ENCODE results near the gene TSPEAR. TPM values are rescaled to one million over a fixed set of nuclear protein-coding genes. Genes with fewer than 3 reads are reported as not detected.
"Not testable (repeated sequence)": the region's sequence is repeated elsewhere in the genome, so short reads cannot be mapped to it uniquely, and the experiment has no call there.

The TSPEAR gene
- polyA plus RNA-seq, 3 donors from 2014 or later, result not detected

DNA sequence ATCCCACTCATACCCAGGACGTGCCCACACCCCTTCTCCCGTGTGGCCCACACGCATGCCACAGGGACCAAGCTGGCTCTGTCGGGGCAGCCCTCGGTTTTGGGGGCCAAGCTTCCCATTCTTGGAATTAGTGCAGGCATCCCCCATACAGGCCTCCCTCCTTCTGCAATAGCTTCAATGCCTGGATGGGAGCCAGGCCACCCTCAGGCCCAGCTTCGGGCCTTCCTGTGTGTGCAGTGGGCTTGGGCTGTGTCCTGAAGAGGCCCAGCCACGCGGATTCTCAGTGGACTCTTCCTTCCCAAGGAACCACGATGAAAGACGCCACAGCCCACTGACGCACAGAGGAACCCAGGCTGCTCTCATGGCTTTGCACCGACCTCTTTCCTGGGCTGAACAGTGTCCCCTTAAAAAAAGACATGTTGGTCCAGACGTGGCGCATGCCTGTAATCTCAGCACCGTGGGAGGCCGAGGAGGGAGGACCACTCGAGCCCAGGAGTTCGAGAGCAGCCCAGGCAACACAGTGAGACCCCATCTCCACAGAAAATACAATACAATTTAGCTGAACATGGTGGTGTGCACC is 61.8 kb downstream of the TSPEAR start:
- no peak overlapping the region for H3K27ac Mint-ChIP-seq
- no peak for DNase-seq
- H3K4me3 Mint-ChIP-seq, result no peak overlapping the region
- peaks cover 3 to 5% (median 5%) of the 10 kb centered on the region in 3 donors for H3K36me3 Mint-ChIP-seq
- H3K27me3 Mint-ChIP-seq (ENCODE audit: low read depth in 3 of 3), result peaks cover 1 to 7% (median 3%) of the 10 kb centered on the region in 3 donors
- H3K4me1 Mint-ChIP-seq, result peaks cover 1 to 10% of the 10 kb centered on the region in 2 donors
- peaks cover 8 to 11% (median 9%) of the 10 kb centered on the region in 6 donors for H3K9me3 Mint-ChIP-seq

GRCh38 chr21:44648557-44649311 is 62.6 kb downstream of the TSPEAR start:
- no peak overlapping the region for H3K27ac Mint-ChIP-seq

GRCh38 chr21:44647222-44647552 is 64.2 kb downstream of the TSPEAR start:
- no peak overlapping the region for H3K27ac Mint-ChIP-seq
- H3K4me1 Mint-ChIP-seq, result no peaks in the 10 kb centered on the region
- DNase-seq, result no peak

More at GRCh38 chr21:44648557-44649311, 62.6 kb downstream of the TSPEAR start:
- DNase-seq, result no peak
- Mint-ChIP-seq H3K27me3 (ENCODE audit: low read depth in 3 of 3) (peaks cover 0 to 10% (median 5%) of the 10 kb centered on the region in 3 donors), H3K9me3 (peaks cover 8 to 20% (median 18%) of the 10 kb centered on the region in 6 donors), H3K4me1 (peaks cover 0 to 3% of the 10 kb centered on the region in 2 donors), H3K4me3 (no peak overlapping the region), H3K36me3 (peaks cover 9 to 13% (median 11%) of the 10 kb centered on the region in 3 donors)

DNA sequence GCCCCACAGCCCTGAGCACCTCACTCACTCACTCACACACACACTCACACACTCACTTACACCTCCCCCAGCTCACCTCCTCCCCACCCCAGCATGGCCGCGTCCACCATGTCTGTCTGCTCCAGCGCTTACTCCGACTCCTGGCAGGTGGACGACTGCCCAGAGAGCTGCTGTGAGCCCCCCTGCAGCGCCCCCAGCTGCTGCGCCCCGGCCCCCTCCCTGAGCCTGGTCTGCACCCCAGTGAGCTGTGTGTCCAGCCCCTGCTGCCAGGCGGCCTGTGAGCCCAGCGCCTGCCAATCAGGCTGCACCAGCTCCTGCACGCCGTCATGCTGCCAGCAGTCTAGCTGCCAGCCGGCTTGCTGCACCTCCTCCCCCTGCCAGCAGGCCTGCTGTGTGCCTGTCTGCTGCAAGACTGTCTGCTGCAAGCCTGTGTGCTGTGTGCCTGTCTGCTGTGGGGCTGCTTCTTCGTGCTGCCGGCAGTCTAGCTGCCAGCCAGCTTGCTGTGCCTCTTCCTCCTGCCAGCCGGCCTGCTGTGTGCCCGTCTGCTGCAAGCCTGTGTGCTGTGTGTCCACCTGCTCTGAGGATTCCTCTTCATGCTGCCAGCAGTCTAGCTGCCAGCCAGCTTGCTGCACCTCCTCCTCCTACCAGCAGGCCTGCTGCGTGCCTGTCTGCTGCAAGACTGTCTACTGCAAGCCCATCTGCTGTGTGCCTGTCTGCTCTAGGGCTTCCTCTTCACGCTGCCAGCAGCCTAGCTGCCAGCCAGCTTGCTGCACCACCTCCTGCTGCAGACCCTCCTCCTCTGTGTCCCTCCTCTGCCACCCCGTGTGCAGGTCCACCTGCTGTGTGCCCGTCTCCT is 64.8 kb downstream of the TSPEAR start, which contains the start of gene KRTAP10-11:
KRTAP10-11 (plus strand) TSS at position 49 of the 856 bp plus-strand sequence; CDS start at position 94, 45 bp downstream.
- Mint-ChIP-seq H3K27ac (peak within 1 kb of the TSS in 1 of 6 donors; percentile 49), H3K9me3 (peaks cover 10 to 30% (median 23%) of the 10 kb centered on the region in 6 donors), H3K36me3 (peaks cover 9 to 13% (median 11%) of the 10 kb centered on the region in 3 donors)
- not testable (repeated sequence) for H3K4me1 Mint-ChIP-seq; H3K4me3 Mint-ChIP-seq; DNase-seq; H3K27me3 Mint-ChIP-seq (ENCODE audit: low read depth in 3 of 3)

More at GRCh38 chr21:44647222-44647552, 64.2 kb downstream of the TSPEAR start:
- peaks cover 10 to 30% (median 23%) of the 10 kb centered on the region in 6 donors for H3K9me3 Mint-ChIP-seq
- H3K36me3 Mint-ChIP-seq, result peaks cover 9 to 13% (median 11%) of the 10 kb centered on the region in 3 donors
- no peak overlapping the region for H3K4me3 Mint-ChIP-seq
- H3K27me3 Mint-ChIP-seq (ENCODE audit: low read depth in 3 of 3), result peaks cover 4 to 10% (median 5%) of the 10 kb centered on the region in 3 donors

GRCh38 chr21:44644878-44645277 is 66.5 kb downstream of the TSPEAR start:
- no peak overlapping the region for H3K4me3 Mint-ChIP-seq
- H3K27me3 Mint-ChIP-seq (ENCODE audit: low read depth in 3 of 3), result peaks cover 8 to 13% (median 9%) of the 10 kb centered on the region in 3 donors
- peaks cover 13 to 35% (median 23%) of the 10 kb centered on the region in 6 donors for H3K9me3 Mint-ChIP-seq
- no peaks in the 10 kb centered on the region for H3K4me1 Mint-ChIP-seq
- no peak overlapping the region for H3K27ac Mint-ChIP-seq
- H3K36me3 Mint-ChIP-seq, result peaks cover 9 to 17% (median 16%) of the 10 kb centered on the region in 3 donors
- no peak for DNase-seq

DNA sequence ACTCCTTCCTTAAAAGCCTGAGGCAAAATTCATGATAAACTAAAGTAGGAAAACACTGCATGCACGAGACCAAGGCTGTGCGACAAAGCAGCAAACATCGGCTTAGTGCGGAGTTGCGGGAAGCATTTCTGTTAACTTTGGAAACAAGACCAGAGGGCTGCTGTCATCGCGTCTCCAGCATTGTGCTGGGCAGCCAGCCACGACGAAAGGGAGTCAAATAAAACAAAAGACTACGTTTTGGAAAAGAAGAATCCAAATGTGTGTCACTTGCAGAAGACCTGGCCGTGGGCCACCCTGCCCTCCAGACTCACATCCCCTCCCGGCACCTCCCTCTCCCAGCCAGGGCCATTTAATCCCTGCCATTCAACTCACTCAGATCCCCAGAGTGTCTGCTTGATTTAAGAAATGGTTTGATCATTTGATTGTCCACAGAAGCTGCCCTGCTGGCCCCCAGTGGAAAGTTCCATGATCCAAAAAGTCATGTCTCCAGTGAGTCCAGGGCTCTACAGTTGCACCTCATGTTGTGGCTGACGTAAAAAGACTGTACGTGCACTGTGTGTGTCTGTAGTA is 67.5 kb downstream of the TSPEAR start:
- peaks cover 10 to 13% (median 11%) of the 10 kb centered on the region in 3 donors for H3K27me3 Mint-ChIP-seq (ENCODE audit: low read depth in 3 of 3)
- H3K4me1 Mint-ChIP-seq, result peaks cover 0 to 2% of the 10 kb centered on the region in 2 donors
- no peak for DNase-seq
- H3K9me3 Mint-ChIP-seq, result peaks cover 13 to 35% (median 23%) of the 10 kb centered on the region in 6 donors
- no peak overlapping the region for H3K4me3 Mint-ChIP-seq
- H3K36me3 Mint-ChIP-seq, result peaks cover 9 to 17% (median 17%) of the 10 kb centered on the region in 3 donors
- peak overlapping the region in 1 of 6 donors; percentile 7 for H3K27ac Mint-ChIP-seq

- Mint-ChIP-seq H3K4me3 (no peak overlapping the region), H3K27me3 (ENCODE audit: low read depth in 3 of 3) (peaks cover 6 to 15% (median 11%) of the 10 kb centered on the region in 3 donors), H3K4me1 (peaks cover 0 to 2% of the 10 kb centered on the region in 2 donors), H3K36me3 (peaks cover 9 to 17% (median 17%) of the 10 kb centered on the region in 3 donors), H3K27ac (no peak overlapping the region), H3K9me3 (peaks cover 13 to 35% (median 23%) of the 10 kb centered on the region in 6 donors)
- DNase-seq, result no peak
These were observed 70.6 kb downstream of the TSPEAR start for GRCh38 chr21:44640761-44641160.

- peaks cover 3 to 21% (median 11%) of the 10 kb centered on the region in 6 donors for H3K9me3 Mint-ChIP-seq
- no peak overlapping the region for H3K4me3 Mint-ChIP-seq
- peaks cover 0 to 2% of the 10 kb centered on the region in 2 donors for H3K4me1 Mint-ChIP-seq
- H3K27ac Mint-ChIP-seq, result no peak overlapping the region
- H3K36me3 Mint-ChIP-seq, result peaks cover 4 to 12% (median 9%) of the 10 kb centered on the region in 3 donors
- no peak for DNase-seq
- H3K27me3 Mint-ChIP-seq (ENCODE audit: low read depth in 3 of 3), result peaks cover 1 to 15% (median 11%) of the 10 kb centered on the region in 3 donors
These were observed 72.1 kb downstream of the TSPEAR start for GRCh38 chr21:44639331-44639655.

DNA sequence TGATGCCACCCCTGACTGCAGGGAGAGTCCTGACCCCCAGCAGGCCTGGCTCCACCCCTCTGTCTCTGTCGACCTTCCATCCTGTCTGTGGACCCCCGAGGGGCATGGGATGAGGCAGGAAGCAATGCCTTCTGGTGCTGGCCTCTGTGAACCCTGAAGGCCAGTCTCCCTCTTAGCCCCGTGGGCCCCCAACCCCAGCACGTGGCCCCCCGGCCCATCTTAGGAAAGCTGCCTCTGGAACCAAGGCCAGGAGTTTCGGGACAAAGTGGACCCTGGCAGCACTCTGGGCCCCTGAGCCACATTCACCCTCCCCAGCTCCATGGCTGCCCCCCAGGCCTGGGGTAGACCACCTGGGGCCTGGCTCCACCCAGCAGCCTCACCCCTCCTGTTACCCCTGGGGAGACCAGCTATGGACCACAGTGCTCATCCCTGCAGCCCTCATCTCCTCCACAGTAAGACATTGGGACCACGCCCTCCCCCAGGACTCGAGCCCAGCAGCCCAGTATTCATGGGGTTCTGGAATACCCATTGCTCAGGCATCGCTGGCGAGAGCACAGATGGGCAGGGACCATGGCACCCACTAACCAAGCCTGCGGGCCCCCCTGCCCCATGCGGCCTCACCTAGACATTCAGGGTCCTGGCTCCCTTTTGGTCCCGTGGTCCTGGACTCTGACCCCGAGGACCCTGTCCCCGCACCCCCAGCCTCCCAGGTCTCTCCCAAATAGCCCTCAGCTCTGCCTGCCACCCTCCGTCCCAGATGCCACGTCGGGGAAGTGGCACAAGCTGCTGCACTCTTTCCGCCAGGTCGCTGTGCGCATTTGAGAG is 72.7 kb downstream of the TSPEAR start:
- H3K4me1 Mint-ChIP-seq, H3K27ac Mint-ChIP-seq: not testable (repeated sequence)
- H3K9me3 Mint-ChIP-seq, result peaks cover 1 to 15% (median 7%) of the 10 kb centered on the region in 6 donors

DNA sequence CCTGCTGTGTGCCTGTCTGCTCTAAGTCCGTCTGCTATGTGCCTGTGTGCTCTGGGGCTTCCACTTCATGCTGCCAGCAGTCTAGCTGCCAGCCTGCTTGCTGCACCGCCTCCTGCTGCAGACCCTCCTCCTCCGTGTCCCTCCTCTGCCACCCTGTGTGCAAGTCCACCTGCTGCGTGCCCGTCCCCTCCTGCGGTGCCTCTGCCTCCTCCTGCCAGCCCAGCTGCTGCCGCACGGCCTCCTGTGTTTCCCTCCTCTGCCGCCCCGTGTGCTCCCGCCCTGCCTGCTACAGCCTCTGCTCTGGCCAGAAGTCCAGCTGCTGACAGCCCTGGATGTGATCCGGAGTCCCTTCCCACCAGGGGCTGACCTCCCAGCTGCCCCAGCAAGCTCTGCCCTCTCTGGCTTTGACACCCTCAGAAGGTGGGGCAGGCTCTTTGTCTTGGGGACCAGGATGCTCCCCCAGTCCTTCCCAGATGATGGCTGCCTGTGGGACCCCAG is 73.5 kb downstream of the TSPEAR start:
- Mint-ChIP-seq H3K27ac (peak overlapping the region in 1 of 6 donors; percentile 78), H3K9me3 (peaks cover 4 to 15% (median 8%) of the 10 kb centered on the region in 6 donors), H3K27me3 (ENCODE audit: low read depth in 3 of 3) (peaks cover 1 to 15% (median 7%) of the 10 kb centered on the region in 3 donors)

More for the DNA sequence above, 72.7 kb downstream of the TSPEAR start:
- not testable (repeated sequence) for DNase-seq, H3K4me3 Mint-ChIP-seq, H3K36me3 Mint-ChIP-seq
- H3K27me3 Mint-ChIP-seq (ENCODE audit: low read depth in 3 of 3), result peaks cover 1 to 15% (median 11%) of the 10 kb centered on the region in 3 donors

GRCh38 chr21:44637018-44637850 is 74.1 kb downstream of the TSPEAR start, which contains the start of gene KRTAP10-10:
Gene KRTAP10-10 (plus strand): TSS chr21:44637356. CDS start chr21:44637418, 62 bp downstream.
- Mint-ChIP-seq H3K36me3 (peaks cover 6 to 12% (median 11%) of the 10 kb centered on the region in 3 donors), H3K4me3 (no peak within 1 kb of the TSS), H3K4me1 (peaks cover 0 to 2% of the 10 kb centered on the region in 2 donors), H3K27ac (peak within 1 kb of the TSS in 2 of 6 donors; percentile 6 to 78), H3K9me3 (peaks cover 9 to 19% (median 10%) of the 10 kb centered on the region in 6 donors), H3K27me3 (ENCODE audit: low read depth in 3 of 3) (peaks cover 3 to 15% (median 7%) of the 10 kb centered on the region in 3 donors)
- DNase-seq, result no peak

More for the DNA sequence above, 73.5 kb downstream of the TSPEAR start:
- not testable (repeated sequence) for H3K4me1 Mint-ChIP-seq, H3K4me3 Mint-ChIP-seq, H3K36me3 Mint-ChIP-seq, DNase-seq
